GM12864 (cell line): Measurements from ENCODE around the gene TFEB.

ENCODE experiments used
- DNase-seq: peaks from one replicate; pipeline ENCODE4 v3.0.0-alpha.2; 2011; ENCODE audit warnings: low read depth
- H3K4me3 ChIP-seq: 2 replicates; pipeline ENCODE4 v1.5.1; 2011; ENCODE audit warnings: mild to moderate bottlenecking, low read depth, low read length, control low read depth
- CTCF ChIP-seq: IDR thresholded peaks from 2 replicates; pipeline ENCODE4 v1.5.1; 2011; ENCODE audit warnings: low read depth, mild to moderate bottlenecking, moderate library complexity, low read length, control low read depth, inconsistent platforms; ENCODE audit errors: missing control alignments

TFEB gene

GRCh38 chr6:41727705-41728072 lies 7.7 kb downstream of the TFEB start:
- no peak for DNase-seq
- no peak for TF ChIP-seq CTCF
- H3K4me3 ChIP-seq: no peak overlapping the region

- no peak overlapping the region for H3K4me3 ChIP-seq
- no peak for DNase-seq
- no peak for TF ChIP-seq CTCF
These were observed 8.5 kb downstream of the TFEB start for GRCh38 chr6:41726876-41727275.

GRCh38 chr6:41724586-41725501 lies 10.6 kb downstream of the TFEB start:
- TF ChIP-seq CTCF: peak; percentile 43
- DNase-seq: no peak

GRCh38 chr6:41724228-41724580 lies 11.2 kb downstream of the TFEB start:
- H3K4me3 ChIP-seq: peak overlapping the region; percentile 49
- no peak for DNase-seq
- TF ChIP-seq CTCF: no peak

More at GRCh38 chr6:41724586-41725501, 10.6 kb downstream of the TFEB start:
- H3K4me3 ChIP-seq: peak overlapping the region; percentile 49

- no peak for TF ChIP-seq CTCF
- H3K4me3 ChIP-seq: peak overlapping the region; percentile 49
- DNase-seq: no peak
These were observed 11.7 kb downstream of the TFEB start for GRCh38 chr6:41723530-41724227.

GRCh38 chr6:41722969-41723529 lies 12.4 kb downstream of the TFEB start:
- no peak for TF ChIP-seq CTCF
- peak overlapping the region; percentile 49 for H3K4me3 ChIP-seq
- DNase-seq: no peak
